ENCODE results near the gene LPCAT3. TPM values are rescaled to one million over a fixed set of nuclear protein-coding genes. Genes with fewer than 3 reads are reported as not detected.

LPCAT3 gene
- total RNA-seq, 1 donor from 2014 or later = 44.6 TPM

- Mint-ChIP-seq H3K27me3 (ENCODE audit: low read depth) (no peaks in the 10 kb centered on the region), H3K9me3 (no peaks in the 10 kb centered on the region), H3K4me1 (peaks cover 26% of the 10 kb centered on the region), H3K4me3 (no peak overlapping the region), H3K27ac (no peak overlapping the region), H3K36me3 (no peaks in the 10 kb centered on the region)
- no peak for DNase-seq (ENCODE audit: low spot score in 2 of 2, unreplicated experiment in 2 of 2)
- TF ChIP-seq, protein P1, sequence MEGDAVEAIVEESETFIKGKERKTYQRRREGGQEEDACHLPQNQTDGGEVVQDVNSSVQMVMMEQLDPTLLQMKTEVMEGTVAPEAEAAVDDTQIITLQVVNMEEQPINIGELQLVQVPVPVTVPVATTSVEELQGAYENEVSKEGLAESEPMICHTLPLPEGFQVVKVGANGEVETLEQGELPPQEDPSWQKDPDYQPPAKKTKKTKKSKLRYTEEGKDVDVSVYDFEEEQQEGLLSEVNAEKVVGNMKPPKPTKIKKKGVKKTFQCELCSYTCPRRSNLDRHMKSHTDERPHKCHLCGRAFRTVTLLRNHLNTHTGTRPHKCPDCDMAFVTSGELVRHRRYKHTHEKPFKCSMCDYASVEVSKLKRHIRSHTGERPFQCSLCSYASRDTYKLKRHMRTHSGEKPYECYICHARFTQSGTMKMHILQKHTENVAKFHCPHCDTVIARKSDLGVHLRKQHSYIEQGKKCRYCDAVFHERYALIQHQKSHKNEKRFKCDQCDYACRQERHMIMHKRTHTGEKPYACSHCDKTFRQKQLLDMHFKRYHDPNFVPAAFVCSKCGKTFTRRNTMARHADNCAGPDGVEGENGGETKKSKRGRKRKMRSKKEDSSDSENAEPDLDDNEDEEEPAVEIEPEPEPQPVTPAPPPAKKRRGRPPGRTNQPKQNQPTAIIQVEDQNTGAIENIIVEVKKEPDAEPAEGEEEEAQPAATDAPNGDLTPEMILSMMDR (IDR thresholded peaks at IDR 0.05; ENCODE audit: unreplicated experiment) = no peak
Measured at GRCh38 chr12:6959805-6960592, 58.3 kb downstream of the LPCAT3 start.

- Mint-ChIP-seq H3K36me3 (no peaks in the 10 kb centered on the region), H3K27me3 (ENCODE audit: low read depth) (no peaks in the 10 kb centered on the region), H3K4me3 (no peak overlapping the region), H3K27ac (no peak overlapping the region), H3K4me1 (peaks cover 20% of the 10 kb centered on the region), H3K9me3 (no peaks in the 10 kb centered on the region)
- TF ChIP-seq, protein P1 (IDR thresholded peaks at IDR 0.05; ENCODE audit: unreplicated experiment) = no peak
- no peak for DNase-seq (ENCODE audit: low spot score in 2 of 2, unreplicated experiment in 2 of 2)
Measured at GRCh38 chr12:6959058-6959804, 59.0 kb downstream of the LPCAT3 start.

GRCh38 chr12:6958609-6959057, 59.6 kb downstream of the LPCAT3 start:
- no peak overlapping the region for H3K27ac Mint-ChIP-seq
- no peaks in the 10 kb centered on the region for H3K9me3 Mint-ChIP-seq

GRCh38 chr12:6957741-6958608, 60.3 kb downstream of the LPCAT3 start:
- no peaks in the 10 kb centered on the region for H3K9me3 Mint-ChIP-seq
- DNase-seq (ENCODE audit: low spot score in 2 of 2, unreplicated experiment in 2 of 2) = no peak

More at GRCh38 chr12:6958609-6959057, 59.6 kb downstream of the LPCAT3 start:
- no peak for DNase-seq (ENCODE audit: low spot score in 2 of 2, unreplicated experiment in 2 of 2)
- TF ChIP-seq, protein P1 (IDR thresholded peaks at IDR 0.05; ENCODE audit: unreplicated experiment) = no peak
- Mint-ChIP-seq H3K27me3 (ENCODE audit: low read depth) (no peaks in the 10 kb centered on the region), H3K36me3 (no peaks in the 10 kb centered on the region), H3K4me1 (peaks cover 16% of the 10 kb centered on the region), H3K4me3 (no peak overlapping the region)

More at GRCh38 chr12:6957741-6958608, 60.3 kb downstream of the LPCAT3 start:
- Mint-ChIP-seq H3K4me1 (peaks cover 16% of the 10 kb centered on the region), H3K27me3 (ENCODE audit: low read depth) (no peaks in the 10 kb centered on the region), H3K36me3 (no peaks in the 10 kb centered on the region), H3K4me3 (no peak overlapping the region), H3K27ac (no peak overlapping the region)
- TF ChIP-seq, protein P1 (IDR thresholded peaks at IDR 0.05; ENCODE audit: unreplicated experiment) = no peak
